OCI-LY1 (cell line): ENCODE measurements around the gene EML1.
"Not testable (repeated sequence)": the region's sequence is repeated elsewhere in the genome, so short reads cannot be mapped to it uniquely, and the experiment has no call there.

ENCODE experiments used
- H2AFZ ChIP-seq: fragments of 200-600 bp; sonication (generic), shearing (Covaris generic); 2 replicates; pipeline ENCODE4 v1.6.0; 2014; ENCODE audit warnings: antibody characterized with exemption, mild to moderate bottlenecking, low read length
- H3F3A ChIP-seq: fragments of 200-600 bp; sonication (generic), shearing (Covaris generic); 2 replicates; pipeline ENCODE4 v1.6.0; 2014; ENCODE audit warnings: mild to moderate bottlenecking, antibody characterized with exemption, low read length, moderate library complexity; ENCODE audit not compliant: insufficient read depth
- H3K27ac ChIP-seq: fragments of 200-600 bp; sonication (generic); 2 replicates; pipeline ENCODE4 v1.5.1; 2014; ENCODE audit warnings: low read length, mixed run types, mild to moderate bottlenecking, low read depth; ENCODE audit not compliant: poor library complexity, severe bottlenecking
- H3K27me3 ChIP-seq: fragments of 200-600 bp; sonication (generic); 2 replicates; pipeline ENCODE4 v1.6.0; 2014; ENCODE audit warnings: antibody characterized with exemption, mild to moderate bottlenecking, low read length, moderate library complexity; ENCODE audit not compliant: insufficient read depth
- H3K36me3 ChIP-seq: fragments of 200-600 bp; sonication (generic); 2 replicates; pipeline ENCODE4 v1.6.1; 2014; ENCODE audit warnings: mild to moderate bottlenecking, antibody characterized with exemption, low read length, moderate library complexity, mixed read lengths; ENCODE audit not compliant: insufficient read depth
- H3K4me1 ChIP-seq: fragments of 200-600 bp; sonication (generic); 2 replicates; pipeline ENCODE4 v1.5.1; 2014; ENCODE audit warnings: mild to moderate bottlenecking, low read length, moderate library complexity; ENCODE audit not compliant: insufficient read depth, severe bottlenecking
- H3K4me2 ChIP-seq: fragments of 200-600 bp; sonication (generic), shearing (Covaris generic); 2 replicates; pipeline ENCODE4 v1.6.1; 2014; ENCODE audit warnings: low read length
- H3K4me3 ChIP-seq: fragments of 200-600 bp; sonication (generic); 2 replicates; pipeline ENCODE4 v1.5.1; 2014; ENCODE audit warnings: low read length, low read depth, mild to moderate bottlenecking, mixed read lengths; ENCODE audit not compliant: poor library complexity, severe bottlenecking
- H3K79me2 ChIP-seq: fragments of 200-600 bp; shearing (Covaris generic); 2 replicates; pipeline ENCODE4 v1.6.1; 2016; ENCODE audit warnings: mixed run types, low read length, mixed read lengths; ENCODE audit not compliant: insufficient read depth
- H3K9ac ChIP-seq: fragments of 200-600 bp; sonication (generic), shearing (Covaris generic); 2 replicates; pipeline ENCODE4 v1.6.1; 2014; ENCODE audit warnings: mild to moderate bottlenecking, low read length, mixed read lengths
- H3K9me2 ChIP-seq: fragments of 200-600 bp; sonication (generic), shearing (Covaris generic); 2 replicates; pipeline ENCODE4 v1.6.1; 2014; ENCODE audit warnings: low read depth, mild to moderate bottlenecking, low read length, mixed read lengths
- H3K9me3 ChIP-seq: fragments of 200-600 bp; shearing (Covaris generic); 2 replicates; pipeline ENCODE4 v1.6.1; 2014; ENCODE audit warnings: low read length, mixed read lengths
- H4K20me1 ChIP-seq: fragments of 200-600 bp; sonication (generic), shearing (Covaris generic); 2 replicates; pipeline ENCODE4 v1.6.0; 2016; ENCODE audit warnings: mild to moderate bottlenecking, low read length; ENCODE audit not compliant: insufficient read depth
- CTCF ChIP-seq: fragments of 200-600 bp; sonication (generic), shearing (Covaris generic); IDR thresholded peaks from 2 replicates; pipeline ENCODE4 v1.5.1; 2017; ENCODE audit warnings: mild to moderate bottlenecking, antibody characterized with exemption, low read length, moderate library complexity, mixed read lengths
- EZH2 ChIP-seq: fragments of 200-600 bp; sonication (generic), shearing (Covaris generic); IDR thresholded peaks from 2 replicates; pipeline ENCODE4 v1.8.0; 2017; ENCODE audit warnings: borderline replicate concordance, mixed run types, mild to moderate bottlenecking, antibody characterized with exemption, low read length, moderate library complexity, mixed read lengths

The EML1 gene

GRCh38 chr14:99945732-99946651, 152.8 kb downstream of the EML1 start:
- TF ChIP-seq EZH2, result no peak
- no peak for TF ChIP-seq CTCF
- H3K79me2 ChIP-seq, result no peaks in the 10 kb centered on the region
- no peaks in the 10 kb centered on the region for H3F3A ChIP-seq
- H3K4me1 ChIP-seq, result no peaks in the 10 kb centered on the region
- peaks cover 6% of the 10 kb centered on the region; the same call in 1 of the 2 replicates for H3K27me3 ChIP-seq
- H3K4me3 ChIP-seq, result no peak overlapping the region
- no peak overlapping the region for H3K27ac ChIP-seq
- H3K36me3 ChIP-seq, result no peaks in the 10 kb centered on the region
- H2AFZ ChIP-seq, result no peak overlapping the region
- no peak overlapping the region for H3K9ac ChIP-seq
- H3K9me2 ChIP-seq, result no peaks in the 10 kb centered on the region
- H3K9me3 ChIP-seq, result no peaks in the 10 kb centered on the region
- no peaks in the 10 kb centered on the region for H4K20me1 ChIP-seq
- no peak overlapping the region for H3K4me2 ChIP-seq

GRCh38 chr14:99946652-99947489, 153.7 kb downstream of the EML1 start:
- Histone ChIP-seq H3K4me2 (no peak overlapping the region), H3K9me2 (no peaks in the 10 kb centered on the region), H3K79me2 (no peaks in the 10 kb centered on the region), H3F3A (no peaks in the 10 kb centered on the region), H3K9me3 (no peaks in the 10 kb centered on the region), H2AFZ (no peak overlapping the region), H3K27ac (no peak overlapping the region), H3K36me3 (no peaks in the 10 kb centered on the region), H3K4me3 (no peak overlapping the region), H3K9ac (no peak overlapping the region), H3K27me3 (peaks cover 6% of the 10 kb centered on the region; the same call in 1 of the 2 replicates), H3K4me1 (no peaks in the 10 kb centered on the region), H4K20me1 (no peaks in the 10 kb centered on the region)
- TF ChIP-seq EZH2 (no peak), CTCF (peak; percentile 92)

GRCh38 chr14:99947695-99948094, 154.5 kb downstream of the EML1 start:
- TF ChIP-seq EZH2 (no peak), CTCF (no peak)
- H3K27ac ChIP-seq, result no peak overlapping the region
- H3K4me1 ChIP-seq, result no peaks in the 10 kb centered on the region
- peaks cover 6% of the 10 kb centered on the region; the same call in 1 of the 2 replicates for H3K27me3 ChIP-seq
- H3K9me3 ChIP-seq, result no peaks in the 10 kb centered on the region
- no peaks in the 10 kb centered on the region for H4K20me1 ChIP-seq
- H3K79me2 ChIP-seq, result no peaks in the 10 kb centered on the region
- no peak overlapping the region for H3K4me2 ChIP-seq
- H2AFZ ChIP-seq, result no peak overlapping the region
- H3K36me3 ChIP-seq, result no peaks in the 10 kb centered on the region
- no peak overlapping the region for H3K9ac ChIP-seq
- H3K4me3 ChIP-seq, result no peak overlapping the region
- H3K9me2 ChIP-seq, result no peaks in the 10 kb centered on the region
- no peaks in the 10 kb centered on the region for H3F3A ChIP-seq

- H4K20me1 ChIP-seq, H3K36me3 ChIP-seq, H3K4me2 ChIP-seq, H3K27ac ChIP-seq, H3K4me1 ChIP-seq, H3K4me3 ChIP-seq, H3F3A ChIP-seq, H3K79me2 ChIP-seq, H3K9me3 ChIP-seq, H3K9ac ChIP-seq, H2AFZ ChIP-seq, H3K9me2 ChIP-seq, H3K27me3 ChIP-seq: not testable (repeated sequence)
Observed at GRCh38 chr14:99949011-99949732, 156.0 kb downstream of the EML1 start.
